KBM-7 (cell line): Measurements from ENCODE around the gene LDB1.

Experiments used
- DNase-seq: peaks from one replicate; pipeline ENCODE4 v3.0.0-alpha.2; 2015
- in situ Hi-C: fragments of 300-500 bp; cut with MboI; formaldehyde crosslinking; loops from 2 replicates; pipeline ENCODE4 v1.14.3; 2020; ENCODE audit warnings: low sequenced_read_pairs, low pct_unique_long_range_greater_than_20kb, mixed read lengths

Gene LDB1

GRCh38 chr10:102120142-102120990 lies at the start of gene LDB1:
LDB1 (minus strand) TSS chr10:102120368; CDS start chr10:102120110, 258 bp downstream.
- peak; percentile 88 for DNase-seq
- in situ Hi-C loops = no loop called here

- in situ Hi-C loops = no loop called here
- DNase-seq = no peak
Measured at GRCh38 chr10:102167861-102168260, 47.7 kb upstream of the LDB1 start.

GRCh38 chr10:102163342-102163989 lies 43.3 kb upstream of the LDB1 start:
- in situ Hi-C loops = no loop called here
- no peak for DNase-seq

- in situ Hi-C loops = no loop called here
- no peak for DNase-seq
Measured at GRCh38 chr10:102159831-102160230, 39.7 kb upstream of the LDB1 start.

GRCh38 chr10:102159051-102159597 lies 39.0 kb upstream of the LDB1 start:
- in situ Hi-C loops = no loop called here
- DNase-seq = no peak

GRCh38 chr10:102157224-102157623 lies 37.1 kb upstream of the LDB1 start:
- no peak for DNase-seq
- in situ Hi-C loops = no loop called here

- in situ Hi-C loops = no loop called here
- no peak for DNase-seq
Measured at GRCh38 chr10:102154466-102155116, 34.4 kb upstream of the LDB1 start.

GRCh38 chr10:102153093-102153620 lies 33.0 kb upstream of the LDB1 start:
- in situ Hi-C loops = no loop called here
- DNase-seq = peak; percentile 31

GRCh38 chr10:102152545-102152890 lies 32.4 kb upstream of the LDB1 start:
- DNase-seq = no peak
- in situ Hi-C loops = no loop called here

- in situ Hi-C loops = no loop called here
- peak; percentile 100 for DNase-seq
Measured at GRCh38 chr10:102151774-102152544, 31.8 kb upstream of the LDB1 start, which contains the start of gene NOLC1. NOLC1 (plus strand) TSS chr10:102152389; CDS start chr10:102152411, 22 bp downstream.

GRCh38 chr10:102150970-102151773 lies 31.0 kb upstream of the LDB1 start:
- in situ Hi-C loops = no loop called here
- no peak for DNase-seq

GRCh38 chr10:102148275-102148674 lies 28.1 kb upstream of the LDB1 start:
- in situ Hi-C loops = no loop called here
- no peak for DNase-seq

- in situ Hi-C loops = no loop called here
Measured at GRCh38 chr10:102147561-102147960, 27.4 kb upstream of the LDB1 start.

GRCh38 chr10:102146971-102147428 lies 26.8 kb upstream of the LDB1 start:
- in situ Hi-C loops = no loop called here
- no peak for DNase-seq

More at GRCh38 chr10:102147561-102147960, 27.4 kb upstream of the LDB1 start:
- no peak for DNase-seq

GRCh38 chr10:102141583-102142107 lies 21.5 kb upstream of the LDB1 start:
- in situ Hi-C loops = no loop called here
- no peak for DNase-seq

GRCh38 chr10:102140913-102141540 lies 20.9 kb upstream of the LDB1 start:
- in situ Hi-C loops = no loop called here
- DNase-seq = no peak

- no peak for DNase-seq
- in situ Hi-C loops = no loop called here
Measured at GRCh38 chr10:102140218-102140617, 20.1 kb upstream of the LDB1 start.
